Measurements from ENCODE around the gene KLHDC4. TPM values are rescaled to one million over a fixed set of nuclear protein-coding genes. Genes with fewer than 3 reads are reported as not detected.

Gene KLHDC4
- total RNA-seq, 2 experiments from 2014 or later = 80.8 to 81.7 TPM

- H3K36me3 Mint-ChIP-seq (ENCODE audit: low read depth) = no peaks in the 10 kb centered on the region
- no peak overlapping the region for H3K4me3 Mint-ChIP-seq
- H3K27ac Mint-ChIP-seq = no peak overlapping the region
- no peaks in the 10 kb centered on the region for H3K9me3 Mint-ChIP-seq
- intact Hi-C loops (cut with micrococcal nuclease) = no loop called here
- ATAC-seq (no peak), DNase-seq (no peak)
- no peak for TF ChIP-seq CTCF (IDR thresholded peaks at IDR 0.05)
- POLR2A ChIA-PET = interaction anchor here (0.7 kb wide), 1 partner anchor 189 kb away, joined by 5 read pairs; the partner anchor contains the start of gene SLC7A5
- H3K4me1 Mint-ChIP-seq (ENCODE audit: low read depth) = peaks cover 12% of the 10 kb centered on the region
- peaks cover 3% of the 10 kb centered on the region for H3K27me3 Mint-ChIP-seq
- CTCF ChIA-PET = no interaction called here
Observed at GRCh38 chr16:87680272-87680644, 85.5 kb downstream of the KLHDC4 start.

DNA sequence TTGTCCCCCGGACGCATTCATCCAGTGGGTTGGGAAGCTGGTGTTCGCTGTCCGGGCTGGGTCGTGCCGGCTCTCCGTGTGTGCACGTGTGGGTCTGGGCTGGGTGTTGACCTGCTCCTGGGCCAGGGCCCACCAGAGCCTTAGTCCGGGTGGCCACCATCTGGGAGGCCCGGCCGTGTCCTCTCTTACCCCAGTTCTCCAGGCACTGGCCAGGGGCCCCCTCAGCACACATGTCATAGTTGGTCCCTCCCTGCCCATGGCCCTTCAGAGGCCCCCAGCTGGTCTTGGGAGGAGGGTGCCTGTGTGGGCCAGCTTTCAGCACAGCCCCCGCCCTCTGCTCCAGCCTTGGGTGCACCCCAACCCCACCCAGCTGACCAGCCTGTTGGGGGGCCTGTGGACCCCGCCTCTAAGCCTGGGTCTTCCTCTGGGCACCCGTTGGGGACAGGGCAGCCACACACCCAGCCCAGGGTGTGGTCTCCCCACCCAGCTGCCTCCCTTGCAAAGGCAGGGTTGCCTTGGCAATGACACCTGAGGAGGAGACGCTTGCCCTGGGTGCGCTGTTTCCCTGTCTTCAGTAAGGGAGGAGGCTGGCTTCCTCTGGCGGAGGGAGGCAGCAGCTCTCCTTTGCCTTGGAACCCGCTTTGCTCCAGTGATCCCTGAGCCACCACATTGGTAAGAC is 86.1 kb downstream of the KLHDC4 start:
- intact Hi-C loops (cut with micrococcal nuclease) = no loop called here
- POLR2A ChIA-PET = interaction anchor here (1.3 kb wide), 1 partner anchor 14 kb away, joined by 3 read pairs; no protein-coding TSS in a partner anchor
- CTCF ChIA-PET = interaction anchor here (1.5 kb wide), 1 partner anchor 43 kb away, joined by 3 read pairs; no protein-coding TSS in a partner anchor
- H3K27ac Mint-ChIP-seq = no peak overlapping the region
- no peaks in the 10 kb centered on the region for H3K36me3 Mint-ChIP-seq (ENCODE audit: low read depth)
- ATAC-seq = no peak
- H3K4me1 Mint-ChIP-seq (ENCODE audit: low read depth) = peaks cover 12% of the 10 kb centered on the region
- H3K4me3 Mint-ChIP-seq = no peak overlapping the region
- DNase-seq = no peak
- TF ChIP-seq CTCF (IDR thresholded peaks at IDR 0.05) = no peak
- no peaks in the 10 kb centered on the region for H3K9me3 Mint-ChIP-seq
- H3K27me3 Mint-ChIP-seq = peaks cover 3% of the 10 kb centered on the region

DNA sequence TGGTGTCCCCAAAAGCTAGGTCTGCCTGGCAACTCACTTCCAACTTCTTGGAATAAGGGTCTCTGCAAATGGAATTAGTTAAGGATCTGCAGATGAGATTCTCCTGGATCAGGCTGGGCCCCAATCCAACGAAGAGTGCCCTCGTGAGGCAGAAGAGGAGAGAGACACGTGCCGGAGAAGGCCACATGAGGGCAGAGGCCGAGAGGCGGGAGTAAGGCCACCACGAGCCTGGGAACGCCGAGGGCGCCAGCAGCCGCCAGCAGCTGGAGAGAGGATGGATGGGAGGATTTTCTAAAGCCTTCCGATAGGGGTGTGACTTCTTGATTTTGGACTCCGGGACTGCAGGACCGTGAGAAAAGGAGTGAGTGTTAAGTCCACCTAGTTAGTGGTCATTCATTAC is 87.2 kb downstream of the KLHDC4 start:
- Mint-ChIP-seq H3K27ac (no peak overlapping the region), H3K27me3 (peaks cover 3% of the 10 kb centered on the region), H3K4me1 (ENCODE audit: low read depth) (peaks cover 12% of the 10 kb centered on the region), H3K36me3 (ENCODE audit: low read depth) (no peaks in the 10 kb centered on the region), H3K4me3 (no peak overlapping the region), H3K9me3 (no peaks in the 10 kb centered on the region)
- no peak for ATAC-seq
- no peak for TF ChIP-seq CTCF (IDR thresholded peaks at IDR 0.05)
- ChIA-PET CTCF (interaction anchor here (1.5 kb wide), 1 partner anchor 42 kb away, joined by 3 read pairs; no protein-coding TSS in a partner anchor), POLR2A (interaction anchor here (1.3 kb wide), 1 partner anchor 15 kb away, joined by 3 read pairs; no protein-coding TSS in a partner anchor)
- intact Hi-C loops (cut with micrococcal nuclease) = no loop called here
- no peak for DNase-seq

- H3K9me3 Mint-ChIP-seq = no peaks in the 10 kb centered on the region
- DNase-seq (no peak), ATAC-seq (no peak)
- intact Hi-C loops (cut with micrococcal nuclease) = no loop called here
- H3K27me3 Mint-ChIP-seq = peaks cover 3% of the 10 kb centered on the region
- H3K27ac Mint-ChIP-seq = no peak overlapping the region
- ChIA-PET CTCF (no interaction called here), POLR2A (no interaction called here)
- H3K4me1 Mint-ChIP-seq (ENCODE audit: low read depth) = peaks cover 12% of the 10 kb centered on the region
- H3K4me3 Mint-ChIP-seq = no peak overlapping the region
- TF ChIP-seq CTCF (IDR thresholded peaks at IDR 0.05) = no peak
- H3K36me3 Mint-ChIP-seq (ENCODE audit: low read depth) = no peaks in the 10 kb centered on the region
Observed at GRCh38 chr16:87677830-87678229, 88.0 kb downstream of the KLHDC4 start.

DNA sequence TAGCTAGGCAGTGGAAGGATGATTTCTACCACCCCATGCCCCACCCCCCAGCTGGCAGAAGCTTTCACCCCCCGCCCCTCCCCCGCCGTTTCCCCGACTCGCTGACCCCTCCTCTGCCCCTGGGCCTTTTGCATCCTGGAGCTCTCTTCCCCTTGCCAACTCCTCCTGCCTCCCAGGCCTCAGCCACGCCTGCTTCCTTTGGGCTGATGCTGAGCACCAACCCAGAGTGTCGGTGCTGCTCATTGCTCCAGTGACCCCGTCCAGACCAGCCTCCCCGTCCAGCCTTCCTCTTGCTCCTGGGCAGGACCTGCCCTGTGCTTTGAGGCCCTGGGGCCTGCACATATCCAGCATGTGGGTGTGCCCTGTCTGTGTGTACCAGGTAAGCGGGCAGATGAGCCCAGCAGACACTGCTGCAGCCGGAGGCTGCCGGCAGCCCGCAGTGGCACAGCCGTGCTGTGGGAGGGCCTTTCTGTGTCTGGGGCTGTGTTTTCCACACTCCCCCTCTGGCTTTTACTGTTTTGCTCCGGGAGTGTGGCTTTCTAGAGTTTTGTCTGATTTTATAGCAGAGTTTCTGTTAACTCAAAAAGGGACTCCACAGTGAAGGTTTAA is 90.6 kb downstream of the KLHDC4 start:
- ChIA-PET POLR2A (no interaction called here), CTCF (no interaction called here)
- H3K27ac Mint-ChIP-seq = no peak overlapping the region

More for the DNA sequence above, 90.6 kb downstream of the KLHDC4 start:
- H3K4me3 Mint-ChIP-seq = no peak overlapping the region
- no peaks in the 10 kb centered on the region for H3K36me3 Mint-ChIP-seq (ENCODE audit: low read depth)
- no peak for TF ChIP-seq CTCF (IDR thresholded peaks at IDR 0.05)
- H3K27me3 Mint-ChIP-seq = no peaks in the 10 kb centered on the region
- H3K9me3 Mint-ChIP-seq = no peaks in the 10 kb centered on the region
- intact Hi-C loops (cut with micrococcal nuclease) = no loop called here
- ATAC-seq (no peak), DNase-seq (no peak)
- H3K4me1 Mint-ChIP-seq (ENCODE audit: low read depth) = no peaks in the 10 kb centered on the region

Data from activated CD8-positive, alpha-beta T cell treated with anti-CD3 and anti-CD28 coated beads for 36 hours (primary cell).